ENCODE measurements around the gene CBLIF. TPM values are rescaled to one million over a fixed set of nuclear protein-coding genes. Genes with fewer than 3 reads are reported as not detected.

Gene CBLIF
- total RNA-seq, 5 donors from 2014 or later (not counting 1 experiment from before 2014, with no cell fraction given), result not detected

- no CpG with 5 or more reads among the region's 1 CpG for WGBS (ENCODE audit: insufficient coverage)
- Mint-ChIP-seq H3K27ac (peak overlapping the region in 1 of 2 donors; percentile 12), H3K4me3 (no peak overlapping the region), H3K4me1 (peaks cover 21 to 25% (median 24%) of the 10 kb centered on the region in 3 donors), H3K36me3 (peaks cover 19% of the 10 kb centered on the region), H3K27me3 (no peaks in the 10 kb centered on the region), H3K9me3 (peaks cover 0 to 4% (median 3%) of the 10 kb centered on the region in 3 donors)
- DNase-seq (no peak), ATAC-seq (replicated peaks in 1 of 4) (no peak)
- POLR2A ChIA-PET, result interaction anchor here in 1 of 2 donors (0.6 kb wide), 1 partner anchor 9 kb away, joined by 3 read pairs; no protein-coding TSS in a partner anchor
- no peak overlapping the region for H3K4me3 ChIP-seq (ENCODE audit: control insufficient read depth in 1 of 2, extremely low read depth in 1 of 2, low read length in 1 of 2)
- H3K4me1 ChIP-seq (ENCODE audit: control insufficient read depth in 1 of 2, extremely low read depth in 1 of 2, insufficient read depth in 2 of 2, low read length in 2 of 2), result peaks cover 6 to 16% of the 10 kb centered on the region in 2 experiments
- CTCF ChIA-PET, result interaction anchor here in 1 of 2 donors (2.0 kb wide), 1 partner anchor 138 kb away, joined by 9 read pairs; the partner anchor contains the start of gene PATL1
- no peaks in the 10 kb centered on the region for H3K27me3 ChIP-seq (replicated peaks in 1 of 2; ENCODE audit: control insufficient read depth in 2 of 2, extremely low read depth in 1 of 2, insufficient read depth in 2 of 2, low read length in 1 of 2)
- no peak overlapping the region for H3K27ac ChIP-seq (ENCODE audit: low read length)
- H3K36me3 ChIP-seq (ENCODE audit: control insufficient read depth in 2 of 2, extremely low read depth in 1 of 2, insufficient read depth in 1 of 2, low read length in 1 of 2), result peaks cover 0 to 41% of the 10 kb centered on the region in 2 donors
- no peaks in the 10 kb centered on the region for H3K9me3 ChIP-seq
These were observed 38.2 kb downstream of the CBLIF start for GRCh38 chr11:59807047-59807610.

- no peaks in the 10 kb centered on the region for H3K27me3 Mint-ChIP-seq
- H3K27ac Mint-ChIP-seq, result no peak overlapping the region
- no peak overlapping the region for H3K4me3 Mint-ChIP-seq
- POLR2A ChIA-PET, result no interaction called here
- DNase-seq (no peak), ATAC-seq (replicated peaks in 1 of 4) (no peak)
- Histone ChIP-seq H3K27ac (ENCODE audit: low read length) (no peak overlapping the region), H3K27me3 (replicated peaks in 1 of 2; ENCODE audit: control insufficient read depth in 2 of 2, extremely low read depth in 1 of 2, insufficient read depth in 2 of 2, low read length in 1 of 2) (no peaks in the 10 kb centered on the region), H3K4me3 (ENCODE audit: control insufficient read depth in 1 of 2, extremely low read depth in 1 of 2, low read length in 1 of 2) (no peak overlapping the region), H3K36me3 (ENCODE audit: control insufficient read depth in 2 of 2, extremely low read depth in 1 of 2, insufficient read depth in 1 of 2, low read length in 1 of 2) (peaks cover 0 to 41% of the 10 kb centered on the region in 2 donors), H3K9me3 (no peaks in the 10 kb centered on the region), H3K4me1 (ENCODE audit: control insufficient read depth in 1 of 2, extremely low read depth in 1 of 2, insufficient read depth in 2 of 2, low read length in 2 of 2) (no peaks in the 10 kb centered on the region)
- peaks cover 19% of the 10 kb centered on the region for H3K36me3 Mint-ChIP-seq
- peaks cover 4 to 7% (median 5%) of the 10 kb centered on the region in 3 donors for H3K4me1 Mint-ChIP-seq
- CTCF ChIA-PET, result interaction anchor here (0.6 to 1.5 kb wide), 3 partner anchors 23 to 48 kb away, joined by 3 to 8 read pairs (median 6); no protein-coding TSS in a partner anchor
- no CpG with 5 or more reads among the region's 2 CpGs for WGBS (ENCODE audit: insufficient coverage)
- H3K9me3 Mint-ChIP-seq, result no peaks in the 10 kb centered on the region
These were observed 41.2 kb downstream of the CBLIF start for GRCh38 chr11:59804061-59804460.

GRCh38 chr11:59802639-59803176 lies 42.6 kb downstream of the CBLIF start:
- Mint-ChIP-seq H3K4me1 (peaks cover 0 to 7% (median 0%) of the 10 kb centered on the region in 3 donors), H3K4me3 (no peak overlapping the region), H3K27me3 (no peaks in the 10 kb centered on the region), H3K36me3 (peaks cover 20% of the 10 kb centered on the region), H3K27ac (no peak overlapping the region), H3K9me3 (no peaks in the 10 kb centered on the region)
- no peaks in the 10 kb centered on the region for H3K4me1 ChIP-seq (ENCODE audit: control insufficient read depth in 1 of 2, extremely low read depth in 1 of 2, insufficient read depth in 2 of 2, low read length in 2 of 2)
- peaks cover 0 to 32% of the 10 kb centered on the region in 2 donors for H3K36me3 ChIP-seq (ENCODE audit: control insufficient read depth in 2 of 2, extremely low read depth in 1 of 2, insufficient read depth in 1 of 2, low read length in 1 of 2)
- H3K4me3 ChIP-seq (ENCODE audit: control insufficient read depth in 1 of 2, extremely low read depth in 1 of 2, low read length in 1 of 2), result no peak overlapping the region
- H3K27ac ChIP-seq (ENCODE audit: low read length), result no peak overlapping the region
- DNase-seq (peak in 23 of 35 experiments; percentile 5 to 81 (median 26)), ATAC-seq (replicated peaks in 1 of 4) (peak; percentile 66 to 83 (median 73))
- ChIA-PET CTCF (interaction anchor here (1.7 to 3.1 kb wide), 2 partner anchors 48 kb away, joined by 22 to 28 read pairs; partner anchors contain the start of gene STX3 (in 2 of the 2)), POLR2A (no interaction called here)
- H3K9me3 ChIP-seq, result no peaks in the 10 kb centered on the region
- WGBS (ENCODE audit: insufficient coverage), result no CpG with 5 or more reads among the region's 4 CpGs
- no peaks in the 10 kb centered on the region for H3K27me3 ChIP-seq (replicated peaks in 1 of 2; ENCODE audit: control insufficient read depth in 2 of 2, extremely low read depth in 1 of 2, insufficient read depth in 2 of 2, low read length in 1 of 2)

GRCh38 chr11:59801981-59802638 lies 43.2 kb downstream of the CBLIF start:
- H3K4me3 ChIP-seq (ENCODE audit: control insufficient read depth in 1 of 2, extremely low read depth in 1 of 2, low read length in 1 of 2), result no peak overlapping the region
- H3K27me3 ChIP-seq (replicated peaks in 1 of 2; ENCODE audit: control insufficient read depth in 2 of 2, extremely low read depth in 1 of 2, insufficient read depth in 2 of 2, low read length in 1 of 2), result no peaks in the 10 kb centered on the region
- ATAC-seq (replicated peaks in 1 of 4), result peak in 3 of 4 experiments; percentile 17 to 42 (median 35)
- H3K9me3 Mint-ChIP-seq, result no peaks in the 10 kb centered on the region
- no peak for DNase-seq
- CTCF ChIA-PET, result interaction anchor here (0.7 to 3.1 kb wide), 5 partner anchors 30 to 54 kb away, joined by 3 to 28 read pairs (median 5); partner anchors contain the start of gene STX3 (in 2 of the 2)
- no peak overlapping the region for H3K27ac ChIP-seq (ENCODE audit: low read length)
- POLR2A ChIA-PET, result interaction anchor here in 1 of 2 donors (0.6 to 1.1 kb wide), 2 partner anchors 46 to 198 kb away, joined by 4 to 6 read pairs; no protein-coding TSS in a partner anchor
- H3K4me1 ChIP-seq (ENCODE audit: control insufficient read depth in 1 of 2, extremely low read depth in 1 of 2, insufficient read depth in 2 of 2, low read length in 2 of 2), result no peaks in the 10 kb centered on the region
- H3K9me3 ChIP-seq, result no peaks in the 10 kb centered on the region
- no peak overlapping the region for H3K27ac Mint-ChIP-seq
- peaks cover 22% of the 10 kb centered on the region for H3K36me3 Mint-ChIP-seq
- no peak overlapping the region for H3K4me3 Mint-ChIP-seq
- WGBS (ENCODE audit: insufficient coverage), result 84% methylated on average over 5 of the region's 5 CpGs
- H3K27me3 Mint-ChIP-seq, result no peaks in the 10 kb centered on the region
- peaks cover 0 to 26% of the 10 kb centered on the region in 2 donors for H3K36me3 ChIP-seq (ENCODE audit: control insufficient read depth in 2 of 2, extremely low read depth in 1 of 2, insufficient read depth in 1 of 2, low read length in 1 of 2)
- H3K4me1 Mint-ChIP-seq, result peaks cover 0 to 6% (median 0%) of the 10 kb centered on the region in 3 donors

GRCh38 chr11:59801160-59801706 lies 44.1 kb downstream of the CBLIF start:
- H3K27ac Mint-ChIP-seq, result no peak overlapping the region

More at GRCh38 chr11:59801160-59801706, 44.1 kb downstream of the CBLIF start:
- DNase-seq (no peak), ATAC-seq (replicated peaks in 1 of 4) (no peak)
- H3K4me3 Mint-ChIP-seq, result no peak overlapping the region
- 92% methylated on average over 1 of the region's 2 CpGs for WGBS (ENCODE audit: insufficient coverage)
- Histone ChIP-seq H3K27ac (ENCODE audit: low read length) (no peak overlapping the region), H3K27me3 (replicated peaks in 1 of 2; ENCODE audit: control insufficient read depth in 2 of 2, extremely low read depth in 1 of 2, insufficient read depth in 2 of 2, low read length in 1 of 2) (no peaks in the 10 kb centered on the region), H3K4me3 (ENCODE audit: control insufficient read depth in 1 of 2, extremely low read depth in 1 of 2, low read length in 1 of 2) (no peak overlapping the region), H3K9me3 (no peaks in the 10 kb centered on the region), H3K4me1 (ENCODE audit: control insufficient read depth in 1 of 2, extremely low read depth in 1 of 2, insufficient read depth in 2 of 2, low read length in 2 of 2) (no peaks in the 10 kb centered on the region), H3K36me3 (ENCODE audit: control insufficient read depth in 2 of 2, extremely low read depth in 1 of 2, insufficient read depth in 1 of 2, low read length in 1 of 2) (peaks cover 0 to 18% of the 10 kb centered on the region in 2 donors)
- H3K36me3 Mint-ChIP-seq, result peaks cover 16% of the 10 kb centered on the region
- H3K9me3 Mint-ChIP-seq, result no peaks in the 10 kb centered on the region
- CTCF ChIA-PET, result interaction anchor here (0.6 to 3.1 kb wide), 5 partner anchors 10 to 53 kb away, joined by 3 to 28 read pairs (median 5); partner anchors contain the start of gene STX3 (in 2 of the 2)
- no peaks in the 10 kb centered on the region for H3K27me3 Mint-ChIP-seq
- POLR2A ChIA-PET, result interaction anchor here in 1 of 2 donors (1.1 kb wide), 1 partner anchor 45 kb away, joined by 6 read pairs; no protein-coding TSS in a partner anchor
- no peaks in the 10 kb centered on the region for H3K4me1 Mint-ChIP-seq

All from T-cell (primary cell).